ENCODE measurements around the gene SLC1A6. TPM values are rescaled to one million over a fixed set of nuclear protein-coding genes. Genes with fewer than 3 reads are reported as not detected.

Gene SLC1A6
- total RNA-seq = 56.7 TPM

GRCh38 chr19:14979476-14980255 is at the start of gene SLC1A6:
TSS of gene SLC1A6 (minus strand) at chr19:14979864. CDS start at chr19:14972910, 6,954 bp downstream.

GRCh38 chr19:14941189-14941588 is 38.5 kb downstream of the SLC1A6 start, which contains the start of gene OR7C2:
TSS of gene OR7C2 (plus strand) at chr19:14941489. CDS start at chr19:14941489, 0 bp downstream.

Other genes with a start within 250 kb of the SLC1A6 start
- under 0.01 TPM for gene ADGRE2, start 201.3 kb downstream of the SLC1A6 start, total RNA-seq
- not detected for gene OR7A5, start 144.7 kb downstream of the SLC1A6 start, total RNA-seq
- gene OR7C1, start 144.7 kb downstream of the SLC1A6 start, total RNA-seq = not detected
- gene OR7A10, start 130.9 kb downstream of the SLC1A6 start, total RNA-seq = not detected
- gene OR7A17, start 93.7 kb downstream of the SLC1A6 start, total RNA-seq = not detected
- not detected for gene OR7C2, start 38.4 kb downstream of the SLC1A6 start, total RNA-seq
- gene CASP14, start 69.6 kb upstream of the SLC1A6 start, total RNA-seq = not detected
- gene OR1I1, start 102.3 kb upstream of the SLC1A6 start, total RNA-seq = not detected
- 3.9 TPM for gene SYDE1, start 127.5 kb upstream of the SLC1A6 start, total RNA-seq
- 16.6 TPM for gene NOTCH3, start 221.1 kb upstream of the SLC1A6 start, total RNA-seq

All from diencephalon (tissue), 1 donor.